OCI-LY7 (cell line): ENCODE measurements around the gene RNF212B. TPM values are rescaled to one million over a fixed set of nuclear protein-coding genes. Genes with fewer than 3 reads are reported as not detected.
"Not testable (repeated sequence)": the region's sequence is repeated elsewhere in the genome, so short reads cannot be mapped to it uniquely, and the experiment has no call there.

ENCODE experiments used
- BruUV-seq: library from RNA; stranded (reverse); fragments of 400-500 nt; replicated peaks from 2 replicates; lab custom pipeline; 2021; lab: Mats Ljungman, UMichigan
- CTCF ChIA-PET: fragments of 300-600 bp; sonication (Branson Sonifier 250); formaldehyde crosslinking; loops from one replicate; lab custom pipeline; 2022; ENCODE audit warnings: antibody characterized with exemption; ENCODE audit not compliant: unreplicated experiment; lab: Charles Lee
- POLR2A ChIA-PET: fragments of 300-600 bp; sonication (Branson Sonifier 250); formaldehyde crosslinking; loops from one replicate; lab custom pipeline; 2022; ENCODE audit warnings: antibody characterized with exemption; lab: Charles Lee
- DNase-seq: peaks from one replicate; pipeline ENCODE4 v3.0.0-alpha.2; 2015; ENCODE audit warnings: low spot score
- H2AFZ ChIP-seq: fragments of 200-600 bp; sonication (generic), shearing (Covaris generic); 2 replicates; pipeline ENCODE4 v1.6.1; 2014; ENCODE audit warnings: mild to moderate bottlenecking, antibody characterized with exemption, low read length, moderate library complexity
- H3K27ac ChIP-seq: fragments of 200-600 bp; sonication (generic); 2 replicates; pipeline ENCODE4 v1.5.1; 2014; ENCODE audit warnings: mixed run types, low read depth, mild to moderate bottlenecking, moderate library complexity, low read length, inconsistent platforms; ENCODE audit not compliant: poor library complexity, severe bottlenecking
- H3K36me3 ChIP-seq: fragments of 200-600 bp; sonication (generic); 2 replicates; pipeline ENCODE4 v1.6.1; 2014; ENCODE audit warnings: mild to moderate bottlenecking, antibody characterized with exemption, low read length, moderate library complexity, mixed read lengths; ENCODE audit not compliant: insufficient read depth
- H3K4me1 ChIP-seq: fragments of 200-600 bp; sonication (generic); 2 replicates; pipeline ENCODE4 v1.5.1; 2014; ENCODE audit warnings: mild to moderate bottlenecking, low read length; ENCODE audit not compliant: insufficient read depth, poor library complexity, severe bottlenecking
- H3K4me2 ChIP-seq: fragments of 200-600 bp; sonication (generic); 2 replicates; pipeline ENCODE4 v1.6.1; 2014; ENCODE audit warnings: mild to moderate bottlenecking, low read length
- H3K4me3 ChIP-seq: fragments of 200-600 bp; sonication (generic); 2 replicates; pipeline ENCODE4 v1.5.1; 2014; ENCODE audit warnings: mild to moderate bottlenecking, low read depth, low read length; ENCODE audit not compliant: poor library complexity, severe bottlenecking
- H3K79me2 ChIP-seq: fragments of 200-600 bp; sonication (generic); 2 replicates; pipeline ENCODE4 v1.6.1; 2016; ENCODE audit warnings: low read depth, mild to moderate bottlenecking, low read length, moderate library complexity, mixed read lengths; ENCODE audit not compliant: insufficient read depth
- H3K9me2 ChIP-seq: fragments of 200-600 bp; sonication (generic); 2 replicates; pipeline ENCODE4 v1.6.1; 2016; ENCODE audit warnings: mild to moderate bottlenecking, low read length, mixed read lengths; ENCODE audit not compliant: insufficient read depth
- H3K9me3 ChIP-seq: fragments of 200-600 bp; sonication (generic); 2 replicates; pipeline ENCODE4 v1.6.1; 2014; ENCODE audit warnings: mild to moderate bottlenecking, mixed run types, low read length, mixed read lengths
- H4K20me1 ChIP-seq: fragments of 200-600 bp; sonication (generic); 2 replicates; pipeline ENCODE4 v1.6.1; 2014; ENCODE audit warnings: mild to moderate bottlenecking, antibody characterized with exemption, low read length, moderate library complexity, mixed read lengths; ENCODE audit not compliant: insufficient read depth
- CTCF ChIP-seq: fragments of 200-600 bp; sonication (generic); conservative IDR thresholded peaks from 2 replicates; pipeline ENCODE4 v1.5.1; 2014; ENCODE audit warnings: mild to moderate bottlenecking, antibody characterized with exemption, low read length, moderate library complexity, mixed read lengths
- EZH2phosphoT487 ChIP-seq: fragments of 200-600 bp; sonication (generic); IDR thresholded peaks from 2 replicates; pipeline ENCODE4 v1.6.1; 2018; ENCODE audit warnings: low read depth, borderline replicate concordance, mild to moderate bottlenecking, mixed run types, antibody characterized with exemption, low read length, moderate library complexity, mixed read lengths
- intact Hi-C: fragments of 100-400 bp; cut with micrococcal nuclease; formaldehyde crosslinking; loops from one replicate; pipeline ENCODE4 v1.10.0; 2022; ENCODE audit not compliant: unreplicated experiment
- total RNA-seq, 2 experiments: library from RNA; depleted of rRNA in 1 of 2; stranded (reverse); fragments of >200 nt in 1 of 2; shearing (Covaris generic) in 1 of 2; gene quantifications; 2 replicates each; pipeline ENCODE4 v1.2.3, GENCODE V29; 2014 to 2022

Gene RNF212B
- total RNA-seq, 2 experiments from 2014 or later, result not detected

GRCh38 chr14:23269193-23269592 lies 31.5 kb downstream of the RNF212B start:
- TF ChIP-seq CTCF (no peak), EZH2phosphoT487 (no peak)
- intact Hi-C loops, result no loop called here
- H3K9me3 ChIP-seq, result no peaks in the 10 kb centered on the region
- no peak for DNase-seq
- CTCF ChIA-PET, result no interaction called here
- no peak overlapping the region for H3K4me2 ChIP-seq
- no TSS peak for BruUV-seq
- H2AFZ ChIP-seq, result no peak overlapping the region
- no peak overlapping the region for H3K27ac ChIP-seq
- no peaks in the 10 kb centered on the region for H3K36me3 ChIP-seq
- H3K4me1 ChIP-seq, result no peaks in the 10 kb centered on the region
- H4K20me1 ChIP-seq, result no peaks in the 10 kb centered on the region
- no peaks in the 10 kb centered on the region for H3K79me2 ChIP-seq
- no peaks in the 10 kb centered on the region for H3K9me2 ChIP-seq
- H3K4me3 ChIP-seq, result no peak overlapping the region
- POLR2A ChIA-PET, result interaction anchor here (1.6 kb wide), 1 partner anchor 26 kb away, joined by 4 read pairs; no protein-coding TSS in a partner anchor

- no TSS peak for BruUV-seq
- Histone ChIP-seq H3K79me2 (no peaks in the 10 kb centered on the region), H3K4me1 (no peaks in the 10 kb centered on the region), H3K9me3 (no peaks in the 10 kb centered on the region), H4K20me1 (no peaks in the 10 kb centered on the region), H2AFZ (no peak overlapping the region), H3K36me3 (no peaks in the 10 kb centered on the region), H3K4me3 (no peak overlapping the region), H3K9me2 (no peaks in the 10 kb centered on the region), H3K4me2 (no peak overlapping the region), H3K27ac (no peak overlapping the region)
- intact Hi-C loops, result no loop called here
- ChIA-PET CTCF (no interaction called here), POLR2A (interaction anchor here (1.0 kb wide), 1 partner anchor 47 kb away, joined by 4 read pairs; no protein-coding TSS in a partner anchor)
- TF ChIP-seq CTCF, result no peak
- no peak for TF ChIP-seq EZH2phosphoT487
- no peak for DNase-seq
These were observed 37.7 kb downstream of the RNF212B start for GRCh38 chr14:23275412-23275811.

GRCh38 chr14:23277189-23277588 lies 39.5 kb downstream of the RNF212B start:
- no peak for DNase-seq
- Histone ChIP-seq H3K79me2 (no peaks in the 10 kb centered on the region), H3K9me2 (no peaks in the 10 kb centered on the region), H3K4me2 (no peak overlapping the region), H3K9me3 (no peaks in the 10 kb centered on the region), H4K20me1 (no peaks in the 10 kb centered on the region), H3K27ac (no peak overlapping the region), H2AFZ (no peak overlapping the region), H3K36me3 (no peaks in the 10 kb centered on the region), H3K4me3 (no peak overlapping the region), H3K4me1 (no peaks in the 10 kb centered on the region)
- no TSS peak for BruUV-seq
- ChIA-PET CTCF (no interaction called here), POLR2A (interaction anchor here (0.6 to 2.2 kb wide), 2 partner anchors 9 to 63 kb away, joined by 4 to 8 read pairs; partner anchors contain the start of gene HOMEZ)
- intact Hi-C loops, result no loop called here
- TF ChIP-seq CTCF (no peak), EZH2phosphoT487 (no peak)

GRCh38 chr14:23277928-23278327 lies 40.2 kb downstream of the RNF212B start:
- H3K4me2 ChIP-seq, intact Hi-C loops, CTCF ChIA-PET, H3K36me3 ChIP-seq, H3K4me3 ChIP-seq, H4K20me1 ChIP-seq, H3K9me2 ChIP-seq, H2AFZ ChIP-seq, H3K79me2 ChIP-seq, H3K9me3 ChIP-seq, DNase-seq, BruUV-seq, H3K4me1 ChIP-seq, H3K27ac ChIP-seq: not testable (repeated sequence)
- POLR2A ChIA-PET, result interaction anchor here (0.6 to 2.2 kb wide), 5 partner anchors 8 to 259 kb away, joined by 4 to 8 read pairs (median 4); partner anchors contain the start of gene HOMEZ
